ENCODE data around the gene SAFB.

The SAFB gene

DNA sequence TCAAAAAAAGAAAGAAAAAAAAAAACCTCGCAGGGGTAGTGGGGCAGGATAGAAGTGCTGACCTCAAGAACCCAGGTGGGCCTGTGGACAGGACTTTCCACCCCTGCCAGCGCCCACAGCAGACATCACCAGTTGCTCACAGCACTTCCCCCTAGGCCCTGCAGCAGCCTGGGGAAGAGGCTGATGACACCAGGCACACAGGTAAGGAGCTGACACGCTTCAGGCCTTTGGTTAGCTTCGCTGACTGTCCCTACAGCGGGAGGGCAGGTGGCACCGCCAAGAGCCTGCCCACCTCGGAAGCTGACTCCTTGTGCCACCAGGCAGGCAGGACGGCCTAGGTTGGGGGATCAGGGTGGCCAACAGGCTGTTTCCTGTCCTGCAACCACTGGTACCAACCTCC lies 88.1 kb downstream of the SAFB start:
- TF ChIP-seq, protein P1, sequence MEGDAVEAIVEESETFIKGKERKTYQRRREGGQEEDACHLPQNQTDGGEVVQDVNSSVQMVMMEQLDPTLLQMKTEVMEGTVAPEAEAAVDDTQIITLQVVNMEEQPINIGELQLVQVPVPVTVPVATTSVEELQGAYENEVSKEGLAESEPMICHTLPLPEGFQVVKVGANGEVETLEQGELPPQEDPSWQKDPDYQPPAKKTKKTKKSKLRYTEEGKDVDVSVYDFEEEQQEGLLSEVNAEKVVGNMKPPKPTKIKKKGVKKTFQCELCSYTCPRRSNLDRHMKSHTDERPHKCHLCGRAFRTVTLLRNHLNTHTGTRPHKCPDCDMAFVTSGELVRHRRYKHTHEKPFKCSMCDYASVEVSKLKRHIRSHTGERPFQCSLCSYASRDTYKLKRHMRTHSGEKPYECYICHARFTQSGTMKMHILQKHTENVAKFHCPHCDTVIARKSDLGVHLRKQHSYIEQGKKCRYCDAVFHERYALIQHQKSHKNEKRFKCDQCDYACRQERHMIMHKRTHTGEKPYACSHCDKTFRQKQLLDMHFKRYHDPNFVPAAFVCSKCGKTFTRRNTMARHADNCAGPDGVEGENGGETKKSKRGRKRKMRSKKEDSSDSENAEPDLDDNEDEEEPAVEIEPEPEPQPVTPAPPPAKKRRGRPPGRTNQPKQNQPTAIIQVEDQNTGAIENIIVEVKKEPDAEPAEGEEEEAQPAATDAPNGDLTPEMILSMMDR (IDR thresholded peaks at IDR 0.05; ENCODE audit: borderline replicate concordance, control extremely low read depth, extremely low read depth, insufficient read depth, missing control alignments), result no peak
- DNase-seq (ENCODE audit: low spot score), result no peak
- in situ Hi-C loops (cut with MboI; ENCODE audit: low sequenced_read_pairs, unreplicated experiment), result no loop called here

DNA sequence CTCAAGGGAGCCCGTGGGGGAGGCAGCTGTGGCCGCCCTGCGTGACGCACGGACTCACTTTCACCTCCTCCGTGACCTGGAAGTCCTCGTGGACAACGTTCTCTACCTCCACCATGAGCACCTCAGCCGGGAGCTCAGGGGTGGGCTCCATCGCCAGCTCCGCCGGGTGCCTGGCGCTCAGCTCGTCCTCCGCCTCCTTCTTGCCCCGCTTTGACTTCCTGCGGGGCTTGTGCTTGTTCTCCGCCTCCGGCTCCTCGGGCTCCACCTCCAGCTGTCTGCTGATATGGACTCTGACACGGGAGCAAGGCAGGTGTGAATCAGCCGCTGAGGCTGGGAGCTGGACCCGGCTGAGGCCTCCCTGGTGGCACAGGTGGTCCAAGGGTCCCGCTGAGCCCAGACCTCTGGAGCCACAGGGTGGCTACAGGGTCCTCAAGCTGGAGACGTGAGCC lies 88.9 kb downstream of the SAFB start:
- TF ChIP-seq, protein P1 (IDR thresholded peaks at IDR 0.05; ENCODE audit: borderline replicate concordance, control extremely low read depth, extremely low read depth, insufficient read depth, missing control alignments), result no peak
- no peak for DNase-seq (ENCODE audit: low spot score)
- in situ Hi-C loops (cut with MboI; ENCODE audit: low sequenced_read_pairs, unreplicated experiment), result no loop called here

DNA sequence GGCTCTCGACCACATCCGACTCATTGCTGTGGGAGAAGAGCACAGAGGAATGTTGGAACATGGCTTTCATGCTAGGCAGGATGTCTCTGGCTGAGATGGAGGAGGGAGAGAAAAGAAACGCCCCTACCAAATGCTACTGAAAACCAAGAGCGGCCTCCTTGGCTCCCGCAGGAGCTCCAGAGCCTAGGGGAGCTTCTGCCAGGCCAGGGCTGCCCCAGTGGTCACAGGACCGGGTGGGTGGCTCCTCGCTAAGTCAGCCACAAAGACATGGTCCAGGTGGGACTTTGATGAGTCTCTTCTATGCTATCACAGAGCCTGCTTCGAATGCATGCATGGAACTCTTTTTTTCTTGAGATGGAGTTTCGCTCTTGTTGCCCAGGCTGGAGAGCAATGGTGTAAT lies 90.3 kb downstream of the SAFB start:
- no peak for DNase-seq (ENCODE audit: low spot score)
- TF ChIP-seq, protein P1 (IDR thresholded peaks at IDR 0.05; ENCODE audit: borderline replicate concordance, control extremely low read depth, extremely low read depth, insufficient read depth, missing control alignments), result no peak
- in situ Hi-C loops (cut with MboI; ENCODE audit: low sequenced_read_pairs, unreplicated experiment), result no loop called here

DNA sequence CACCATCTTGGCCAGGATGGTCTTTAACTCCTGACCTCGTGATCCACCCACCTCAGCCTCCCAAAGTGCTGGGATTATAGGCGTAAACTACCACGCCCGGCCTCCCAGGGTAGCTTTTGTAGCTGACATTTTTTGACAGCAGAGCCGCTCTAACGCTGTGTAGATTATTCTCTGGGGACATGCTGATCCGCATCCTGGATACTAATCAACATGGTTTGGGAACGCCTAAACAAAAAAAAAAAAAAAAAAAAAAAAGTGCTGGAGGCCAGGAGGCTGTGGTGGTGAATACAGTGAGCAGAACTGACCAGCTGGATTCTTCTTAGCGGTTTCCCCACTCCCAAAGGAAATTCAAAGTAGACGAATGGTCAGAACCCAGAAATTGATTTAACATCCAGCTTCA lies 91.9 kb downstream of the SAFB start:
- TF ChIP-seq, protein P1 (IDR thresholded peaks at IDR 0.05; ENCODE audit: borderline replicate concordance, control extremely low read depth, extremely low read depth, insufficient read depth, missing control alignments), result no peak
- in situ Hi-C loops (cut with MboI; ENCODE audit: low sequenced_read_pairs, unreplicated experiment), result no loop called here
- DNase-seq (ENCODE audit: low spot score), result no peak

DNA sequence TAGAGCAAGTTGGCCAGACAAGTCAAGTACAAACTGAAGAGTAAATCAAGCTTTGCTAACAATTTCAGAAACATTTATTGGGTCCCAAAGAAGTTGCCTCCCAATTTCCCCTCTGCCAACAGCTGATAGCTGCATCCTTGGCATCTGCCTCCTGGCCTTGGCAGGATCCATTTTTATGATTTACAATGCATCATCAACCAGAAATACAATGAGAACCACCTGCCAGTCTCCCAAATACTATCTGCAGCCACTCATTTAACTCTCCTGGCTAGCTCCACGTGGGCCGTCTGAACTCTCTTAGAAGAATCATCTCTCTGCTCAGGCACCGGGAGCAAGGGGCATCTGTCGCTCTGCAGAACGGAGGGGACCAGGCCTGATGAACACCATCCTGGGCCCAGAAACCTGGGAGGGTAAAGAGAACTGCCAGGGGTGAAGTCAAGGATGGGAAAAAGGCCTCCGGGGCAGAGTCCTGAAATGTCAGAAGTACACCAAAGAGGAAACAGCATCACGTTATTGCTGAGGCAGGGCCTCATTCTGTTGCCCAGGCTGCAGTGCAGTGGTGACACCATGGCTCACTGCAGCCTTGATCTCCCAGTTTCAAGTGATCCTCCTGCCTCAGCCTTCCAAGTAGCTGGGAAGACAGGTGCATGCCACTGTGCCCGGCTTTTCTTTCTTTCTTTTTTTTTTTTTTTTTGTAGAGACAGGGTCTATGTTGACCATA lies 94.5 kb downstream of the SAFB start:
- DNase-seq (ENCODE audit: low spot score), result no peak
- in situ Hi-C loops (cut with MboI; ENCODE audit: low sequenced_read_pairs, unreplicated experiment), result no loop called here
- TF ChIP-seq, protein P1 (IDR thresholded peaks at IDR 0.05; ENCODE audit: borderline replicate concordance, control extremely low read depth, extremely low read depth, insufficient read depth, missing control alignments), result no peak
